ENCODE results near the gene SERPINI2. TPM values are rescaled to one million over a fixed set of nuclear protein-coding genes. Genes with fewer than 3 reads are reported as not detected.

Gene SERPINI2
- not detected in 2 replicates for total RNA-seq

GRCh38 chr3:167473863-167474262 is at the start of gene SERPINI2:
Gene SERPINI2, minus strand, starts transcription at chr3:167474042. Its CDS starts 2,208 bp downstream, at chr3:167471834.

Other genes starting within 250 kb of the SERPINI2 start
- gene ZBBX, start 93.7 kb downstream of the SERPINI2 start, total RNA-seq = not detected in 2 replicates
- gene WDR49, start 179.9 kb upstream of the SERPINI2 start, total RNA-seq = not detected in 2 replicates